ENCODE measurements around the gene TOMM40. TPM values are rescaled to one million over a fixed set of nuclear protein-coding genes. Genes with fewer than 3 reads are reported as not detected.

The TOMM40 gene
- total and polyA plus RNA-seq, 2 of the 13 experiments (the other 11 are each of a cell fraction or from before 2014, with no cell fraction given) = 72.0 to 110 TPM

GRCh38 chr19:44925114-44925891, 34.2 kb downstream of the TOMM40 start (continued):
- no peak for TF ChIP-seq ZNF326 (CRISPR knock-in tag; IDR thresholded peaks at IDR 0.05; ENCODE audit: borderline replicate concordance)
- TF ChIP-seq ZFY (CRISPR knock-in tag; IDR thresholded peaks at IDR 0.05) = peak; percentile 44; the same call in 1 of the 2 replicates
- TF ChIP-seq TSC22D2 (CRISPR knock-in tag; IDR thresholded peaks at IDR 0.05; ENCODE audit: borderline replicate concordance) = peak; percentile 58; the same call in 1 of the 2 replicates
- TF ChIP-seq, protein P1, sequence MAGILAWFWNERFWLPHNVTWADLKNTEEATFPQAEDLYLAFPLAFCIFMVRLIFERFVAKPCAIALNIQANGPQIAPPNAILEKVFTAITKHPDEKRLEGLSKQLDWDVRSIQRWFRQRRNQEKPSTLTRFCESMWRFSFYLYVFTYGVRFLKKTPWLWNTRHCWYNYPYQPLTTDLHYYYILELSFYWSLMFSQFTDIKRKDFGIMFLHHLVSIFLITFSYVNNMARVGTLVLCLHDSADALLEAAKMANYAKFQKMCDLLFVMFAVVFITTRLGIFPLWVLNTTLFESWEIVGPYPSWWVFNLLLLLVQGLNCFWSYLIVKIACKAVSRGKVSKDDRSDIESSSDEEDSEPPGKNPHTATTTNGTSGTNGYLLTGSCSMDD (CRISPR knock-in tag; IDR thresholded peaks at IDR 0.05) = no peak
- TF ChIP-seq ZNF678 (CRISPR knock-in tag; IDR thresholded peaks at IDR 0.05) = 0 out of 2 replicates have a peak, but pooled peaks have one; percentile 50
- peak; percentile 95 for TF ChIP-seq ZMYM3 (CRISPR knock-in tag; IDR thresholded peaks at IDR 0.05)
- peak; percentile 87 for TF ChIP-seq RFX5 (IDR thresholded peaks at IDR 0.05; ENCODE audit: low read depth, low read length)
- TF ChIP-seq FOXJ3 (CRISPR knock-in tag; IDR thresholded peaks at IDR 0.05; ENCODE audit: borderline replicate concordance) = peak; percentile 75; the same call in 1 of the 2 replicates
- no peak for TF ChIP-seq NFE2L2 (IDR thresholded peaks at IDR 0.05; ENCODE audit: low read length)
- TF ChIP-seq ZNF576 (CRISPR knock-in tag; IDR thresholded peaks at IDR 0.05) = no peak
- TF ChIP-seq NFRKB (IDR thresholded peaks at IDR 0.05) = no peak
- TF ChIP-seq ESRRA (CRISPR knock-in tag; IDR thresholded peaks at IDR 0.05; ENCODE audit: low read depth) = peak; percentile 98
- peak; percentile 87; the same call in 1 of the 2 replicates for TF ChIP-seq PRMT3 (CRISPR knock-in tag; IDR thresholded peaks at IDR 0.05; ENCODE audit: borderline replicate concordance, low read depth)
- peak; percentile 98 for TF ChIP-seq HOXA3 (CRISPR knock-in tag; IDR thresholded peaks at IDR 0.05)
- TF ChIP-seq ZNF143 (CRISPR knock-in tag; IDR thresholded peaks at IDR 0.05) = 0 out of 2 replicates have a peak, but pooled peaks have one; percentile 44
- no peak for TF ChIP-seq HOXA7 (CRISPR knock-in tag; IDR thresholded peaks at IDR 0.05)
- TF ChIP-seq ZC3H13 (CRISPR knock-in tag; IDR thresholded peaks at IDR 0.05) = peak; percentile 95
- TF ChIP-seq, protein P2, sequence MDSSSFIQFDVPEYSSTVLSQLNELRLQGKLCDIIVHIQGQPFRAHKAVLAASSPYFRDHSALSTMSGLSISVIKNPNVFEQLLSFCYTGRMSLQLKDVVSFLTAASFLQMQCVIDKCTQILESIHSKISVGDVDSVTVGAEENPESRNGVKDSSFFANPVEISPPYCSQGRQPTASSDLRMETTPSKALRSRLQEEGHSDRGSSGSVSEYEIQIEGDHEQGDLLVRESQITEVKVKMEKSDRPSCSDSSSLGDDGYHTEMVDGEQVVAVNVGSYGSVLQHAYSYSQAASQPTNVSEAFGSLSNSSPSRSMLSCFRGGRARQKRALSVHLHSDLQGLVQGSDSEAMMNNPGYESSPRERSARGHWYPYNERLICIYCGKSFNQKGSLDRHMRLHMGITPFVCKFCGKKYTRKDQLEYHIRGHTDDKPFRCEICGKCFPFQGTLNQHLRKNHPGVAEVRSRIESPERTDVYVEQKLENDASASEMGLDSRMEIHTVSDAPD (CRISPR knock-in tag; IDR thresholded peaks at IDR 0.05) = peak; percentile 98
- no peak for TF ChIP-seq ZNF720 (CRISPR knock-in tag; IDR thresholded peaks at IDR 0.05)
- TF ChIP-seq YEATS4 (CRISPR knock-in tag; IDR thresholded peaks at IDR 0.05; ENCODE audit: borderline replicate concordance) = peak; percentile 96
- no peak for TF ChIP-seq SP1 (IDR thresholded peaks at IDR 0.05)
- TF ChIP-seq SP1 (CRISPR knock-in tag; IDR thresholded peaks at IDR 0.05) = peak; percentile 66; the same call in 1 of the 2 replicates
- no peak for TF ChIP-seq POLR2G (IDR thresholded peaks at IDR 0.05; ENCODE audit: low read depth, low read length)
- no peak for TF ChIP-seq KAT2B (IDR thresholded peaks at IDR 0.05; ENCODE audit: borderline replicate concordance, low read depth, low read length)
- TF ChIP-seq, protein P3, sequence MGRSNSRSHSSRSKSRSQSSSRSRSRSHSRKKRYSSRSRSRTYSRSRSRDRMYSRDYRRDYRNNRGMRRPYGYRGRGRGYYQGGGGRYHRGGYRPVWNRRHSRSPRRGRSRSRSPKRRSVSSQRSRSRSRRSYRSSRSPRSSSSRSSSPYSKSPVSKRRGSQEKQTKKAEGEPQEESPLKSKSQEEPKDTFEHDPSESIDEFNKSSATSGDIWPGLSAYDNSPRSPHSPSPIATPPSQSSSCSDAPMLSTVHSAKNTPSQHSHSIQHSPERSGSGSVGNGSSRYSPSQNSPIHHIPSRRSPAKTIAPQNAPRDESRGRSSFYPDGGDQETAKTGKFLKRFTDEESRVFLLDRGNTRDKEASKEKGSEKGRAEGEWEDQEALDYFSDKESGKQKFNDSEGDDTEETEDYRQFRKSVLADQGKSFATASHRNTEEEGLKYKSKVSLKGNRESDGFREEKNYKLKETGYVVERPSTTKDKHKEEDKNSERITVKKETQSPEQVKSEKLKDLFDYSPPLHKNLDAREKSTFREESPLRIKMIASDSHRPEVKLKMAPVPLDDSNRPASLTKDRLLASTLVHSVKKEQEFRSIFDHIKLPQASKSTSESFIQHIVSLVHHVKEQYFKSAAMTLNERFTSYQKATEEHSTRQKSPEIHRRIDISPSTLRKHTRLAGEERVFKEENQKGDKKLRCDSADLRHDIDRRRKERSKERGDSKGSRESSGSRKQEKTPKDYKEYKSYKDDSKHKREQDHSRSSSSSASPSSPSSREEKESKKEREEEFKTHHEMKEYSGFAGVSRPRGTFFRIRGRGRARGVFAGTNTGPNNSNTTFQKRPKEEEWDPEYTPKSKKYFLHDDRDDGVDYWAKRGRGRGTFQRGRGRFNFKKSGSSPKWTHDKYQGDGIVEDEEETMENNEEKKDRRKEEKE (IDR thresholded peaks at IDR 0.05) = no peak
- TF ChIP-seq ZNF709 (CRISPR knock-in tag; IDR thresholded peaks at IDR 0.05) = peak; percentile 92; the same call in 1 of the 2 replicates
- no peak for TF ChIP-seq PAX8 (CRISPR knock-in tag; IDR thresholded peaks at IDR 0.05; ENCODE audit: borderline replicate concordance)

All from HepG2 (cell line).